OCI-LY7 (cell line): ENCODE measurements around the gene MLLT3. TPM values are rescaled to one million over a fixed set of nuclear protein-coding genes. Genes with fewer than 3 reads are reported as not detected.

ENCODE experiments used
- BruUV-seq: library from RNA; stranded (reverse); fragments of 400-500 nt; replicated peaks from 2 replicates; lab custom pipeline; 2021; lab: Mats Ljungman, UMichigan
- CTCF ChIA-PET: fragments of 300-600 bp; sonication (Branson Sonifier 250); formaldehyde crosslinking; loops from one replicate; lab custom pipeline; 2022; ENCODE audit warnings: antibody characterized with exemption; ENCODE audit not compliant: unreplicated experiment; lab: Charles Lee
- POLR2A ChIA-PET: fragments of 300-600 bp; sonication (Branson Sonifier 250); formaldehyde crosslinking; loops from one replicate; lab custom pipeline; 2022; ENCODE audit warnings: antibody characterized with exemption; lab: Charles Lee
- DNase-seq: peaks from one replicate; pipeline ENCODE4 v3.0.0-alpha.2; 2015; ENCODE audit warnings: low spot score
- H2AFZ ChIP-seq: fragments of 200-600 bp; sonication (generic), shearing (Covaris generic); 2 replicates; pipeline ENCODE4 v1.6.1; 2014; ENCODE audit warnings: mild to moderate bottlenecking, antibody characterized with exemption, low read length, moderate library complexity
- H3K27ac ChIP-seq: fragments of 200-600 bp; sonication (generic); 2 replicates; pipeline ENCODE4 v1.5.1; 2014; ENCODE audit warnings: mixed run types, low read depth, mild to moderate bottlenecking, moderate library complexity, low read length, inconsistent platforms; ENCODE audit not compliant: poor library complexity, severe bottlenecking
- H3K36me3 ChIP-seq: fragments of 200-600 bp; sonication (generic); 2 replicates; pipeline ENCODE4 v1.6.1; 2014; ENCODE audit warnings: mild to moderate bottlenecking, antibody characterized with exemption, low read length, moderate library complexity, mixed read lengths; ENCODE audit not compliant: insufficient read depth
- H3K4me1 ChIP-seq: fragments of 200-600 bp; sonication (generic); 2 replicates; pipeline ENCODE4 v1.5.1; 2014; ENCODE audit warnings: mild to moderate bottlenecking, low read length; ENCODE audit not compliant: insufficient read depth, poor library complexity, severe bottlenecking
- H3K4me2 ChIP-seq: fragments of 200-600 bp; sonication (generic); 2 replicates; pipeline ENCODE4 v1.6.1; 2014; ENCODE audit warnings: mild to moderate bottlenecking, low read length
- H3K4me3 ChIP-seq: fragments of 200-600 bp; sonication (generic); 2 replicates; pipeline ENCODE4 v1.5.1; 2014; ENCODE audit warnings: mild to moderate bottlenecking, low read depth, low read length; ENCODE audit not compliant: poor library complexity, severe bottlenecking
- H3K79me2 ChIP-seq: fragments of 200-600 bp; sonication (generic); 2 replicates; pipeline ENCODE4 v1.6.1; 2016; ENCODE audit warnings: low read depth, mild to moderate bottlenecking, low read length, moderate library complexity, mixed read lengths; ENCODE audit not compliant: insufficient read depth
- H3K9me2 ChIP-seq: fragments of 200-600 bp; sonication (generic); 2 replicates; pipeline ENCODE4 v1.6.1; 2016; ENCODE audit warnings: mild to moderate bottlenecking, low read length, mixed read lengths; ENCODE audit not compliant: insufficient read depth
- H3K9me3 ChIP-seq: fragments of 200-600 bp; sonication (generic); 2 replicates; pipeline ENCODE4 v1.6.1; 2014; ENCODE audit warnings: mild to moderate bottlenecking, mixed run types, low read length, mixed read lengths
- H4K20me1 ChIP-seq: fragments of 200-600 bp; sonication (generic); 2 replicates; pipeline ENCODE4 v1.6.1; 2014; ENCODE audit warnings: mild to moderate bottlenecking, antibody characterized with exemption, low read length, moderate library complexity, mixed read lengths; ENCODE audit not compliant: insufficient read depth
- CTCF ChIP-seq: fragments of 200-600 bp; sonication (generic); conservative IDR thresholded peaks from 2 replicates; pipeline ENCODE4 v1.5.1; 2014; ENCODE audit warnings: mild to moderate bottlenecking, antibody characterized with exemption, low read length, moderate library complexity, mixed read lengths
- EZH2phosphoT487 ChIP-seq: fragments of 200-600 bp; sonication (generic); IDR thresholded peaks from 2 replicates; pipeline ENCODE4 v1.6.1; 2018; ENCODE audit warnings: low read depth, borderline replicate concordance, mild to moderate bottlenecking, mixed run types, antibody characterized with exemption, low read length, moderate library complexity, mixed read lengths
- intact Hi-C: fragments of 100-400 bp; cut with micrococcal nuclease; formaldehyde crosslinking; loops from one replicate; pipeline ENCODE4 v1.10.0; 2022; ENCODE audit not compliant: unreplicated experiment
- total RNA-seq, 2 experiments: library from RNA; depleted of rRNA in 1 of 2; stranded (reverse); fragments of >200 nt in 1 of 2; shearing (Covaris generic) in 1 of 2; gene quantifications; 2 replicates each; pipeline ENCODE4 v1.2.3, GENCODE V29; 2014 to 2022

Gene MLLT3
- total RNA-seq, 2 experiments from 2014 or later, result 7.1 to 9.9 TPM

- no peak overlapping the region for H3K27ac ChIP-seq
- ChIA-PET POLR2A (interaction anchor here (0.5 kb wide), 2 partner anchors 28 to 90 kb away, joined by 3 read pairs; no protein-coding TSS in a partner anchor), CTCF (no interaction called here)
- H2AFZ ChIP-seq, result peak overlapping the region; percentile 16; the same call in 1 of the 2 replicates
- H4K20me1 ChIP-seq, result no peaks in the 10 kb centered on the region
- no TSS peak for BruUV-seq
- TF ChIP-seq CTCF, result no peak
- no peak for TF ChIP-seq EZH2phosphoT487
- H3K4me2 ChIP-seq, result peak overlapping the region; percentile 42; the same call in 1 of the 2 replicates
- no peaks in the 10 kb centered on the region for H3K9me3 ChIP-seq
- no peak for DNase-seq
- no peak overlapping the region for H3K4me3 ChIP-seq
- H3K9me2 ChIP-seq, result no peaks in the 10 kb centered on the region
- H3K36me3 ChIP-seq, result no peaks in the 10 kb centered on the region
- peaks cover 31% of the 10 kb centered on the region for H3K4me1 ChIP-seq
- no peaks in the 10 kb centered on the region; the same call in 1 of the 2 replicates for H3K79me2 ChIP-seq
- intact Hi-C loops, result no loop called here
Observed at GRCh38 chr9:20379804-20380225, 242.5 kb downstream of the MLLT3 start.

DNA sequence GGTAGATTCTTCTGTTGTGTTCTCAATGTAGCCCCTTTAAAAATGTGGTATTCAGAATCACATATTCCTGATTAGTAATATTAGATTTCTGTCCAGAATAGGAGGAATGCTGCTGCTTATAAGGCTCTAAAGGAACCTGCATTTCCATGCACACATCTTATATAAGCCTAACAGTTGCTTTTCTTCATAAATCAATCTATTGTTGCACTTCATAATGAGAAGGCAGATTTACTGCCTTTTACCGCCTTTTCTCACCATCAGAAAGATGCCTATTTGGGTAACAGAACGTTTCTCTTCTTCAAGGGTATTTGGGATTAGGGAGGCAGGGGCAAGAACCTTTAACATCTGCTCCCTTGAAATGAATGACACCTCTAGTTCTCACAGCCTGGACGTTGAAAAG, 243.4 kb downstream of the MLLT3 start:
- intact Hi-C loops, result no loop called here
- no peak for TF ChIP-seq EZH2phosphoT487
- TF ChIP-seq CTCF, result no peak
- no TSS peak for BruUV-seq

GRCh38 chr9:20377790-20378189, 244.5 kb downstream of the MLLT3 start:
- Histone ChIP-seq H4K20me1 (no peaks in the 10 kb centered on the region), H3K9me2 (no peaks in the 10 kb centered on the region), H3K9me3 (no peaks in the 10 kb centered on the region), H3K27ac (no peak overlapping the region), H3K36me3 (no peaks in the 10 kb centered on the region), H3K4me3 (no peak overlapping the region), H3K79me2 (no peaks in the 10 kb centered on the region), H3K4me2 (peak overlapping the region; percentile 42; the same call in 1 of the 2 replicates), H3K4me1 (peaks cover 52% of the 10 kb centered on the region), H2AFZ (no peak overlapping the region)
- no peak for DNase-seq
- BruUV-seq, result no TSS peak
- intact Hi-C loops, result no loop called here
- TF ChIP-seq EZH2phosphoT487 (no peak), CTCF (no peak)
- ChIA-PET POLR2A (interaction anchor here (0.6 to 1.3 kb wide), 5 partner anchors 10 to 307 kb away, joined by 3 to 5 read pairs (median 3); partner anchors contain the start of genes FOCAD and MLLT3), CTCF (no interaction called here)

More for the DNA sequence above, 243.4 kb downstream of the MLLT3 start:
- no peak overlapping the region for H3K4me3 ChIP-seq
- DNase-seq, result no peak
- H3K9me3 ChIP-seq, result no peaks in the 10 kb centered on the region
- H3K9me2 ChIP-seq, result no peaks in the 10 kb centered on the region
- no peak overlapping the region for H2AFZ ChIP-seq
- no peak overlapping the region for H3K27ac ChIP-seq
- POLR2A ChIA-PET, result interaction anchor here (0.9 kb wide), 1 partner anchor 20 kb away, joined by 5 read pairs; no protein-coding TSS in a partner anchor
- no peaks in the 10 kb centered on the region; the same call in 1 of the 2 replicates for H3K79me2 ChIP-seq
- no peaks in the 10 kb centered on the region for H4K20me1 ChIP-seq
- peaks cover 41% of the 10 kb centered on the region for H3K4me1 ChIP-seq
- CTCF ChIA-PET, result no interaction called here
- no peaks in the 10 kb centered on the region for H3K36me3 ChIP-seq
- H3K4me2 ChIP-seq, result peak overlapping the region; percentile 42; the same call in 1 of the 2 replicates
